CD4-positive, alpha-beta T cell treated with Interleukin-10 for 1 hour (primary cell): ENCODE measurements around the gene TSEN34.

Source experiments
- DNase-seq: peaks from one replicate; pipeline ENCODE4 v3.0.0-alpha.2; 2020

The TSEN34 gene

DNA sequence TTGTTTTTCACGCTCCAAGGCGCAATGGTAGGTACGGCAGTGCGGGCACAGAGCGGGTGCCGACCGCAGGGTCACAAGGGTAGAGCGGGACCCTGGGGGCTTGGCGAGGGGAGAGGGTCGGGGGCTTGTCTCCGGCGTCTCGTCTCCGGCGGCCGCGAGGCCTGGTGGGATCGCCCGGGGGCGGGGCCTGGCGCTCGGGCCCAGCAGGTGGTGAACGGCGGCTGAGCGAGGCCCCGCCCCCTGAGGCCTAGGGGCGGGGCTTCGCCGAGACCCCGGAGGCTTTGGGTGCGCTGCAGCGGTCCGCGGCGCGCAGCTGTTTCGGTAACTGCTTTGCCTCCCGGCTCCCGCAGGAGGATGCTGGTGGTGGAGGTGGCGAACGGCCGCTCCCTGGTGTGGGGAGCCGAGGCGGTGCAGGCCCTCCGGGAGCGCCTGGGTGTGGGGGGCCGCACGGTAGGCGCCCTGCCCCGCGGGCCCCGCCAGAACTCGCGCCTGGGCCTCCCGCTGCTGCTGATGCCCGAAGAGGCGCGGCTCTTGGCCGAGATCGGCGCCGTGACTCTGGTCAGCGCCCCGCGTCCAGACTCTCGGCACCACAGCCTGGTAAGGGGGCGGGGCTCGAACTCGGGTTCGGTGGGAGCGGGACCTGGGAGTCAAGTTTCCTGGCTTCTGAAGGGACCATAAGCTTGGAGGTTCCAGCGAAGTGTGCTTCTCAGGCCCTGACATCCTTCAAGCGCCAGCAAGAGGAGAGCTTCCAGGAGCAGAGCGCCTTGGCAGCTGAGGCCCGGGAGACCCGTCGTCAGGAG, at the start of gene TSEN34:
Gene TSEN34 (plus strand): TSS at position 298 of the 800 bp plus-strand sequence. CDS start 57 bp downstream, at position 355.
- DNase-seq = peak; percentile 91

DNA sequence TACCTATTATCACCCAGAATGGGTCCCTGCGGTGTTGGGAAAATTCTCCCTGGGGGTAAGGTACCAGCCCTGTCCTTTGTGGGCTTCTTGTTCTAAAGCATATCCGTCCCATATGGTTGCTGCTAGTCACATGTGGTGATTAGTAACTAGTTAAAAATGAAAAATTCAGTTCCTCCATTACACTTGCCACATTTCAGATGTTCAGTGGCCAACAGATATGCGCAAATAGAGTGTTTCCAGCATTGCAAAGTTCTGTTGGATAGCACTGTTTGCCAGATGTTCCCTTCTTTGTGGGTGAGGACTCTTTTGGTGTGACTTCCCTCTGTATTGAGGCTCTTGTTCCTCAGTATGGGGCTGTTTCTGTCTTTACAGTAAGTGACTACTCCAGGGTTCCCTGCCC, 49.8 kb upstream of the TSEN34 start:
- no peak for DNase-seq

DNA sequence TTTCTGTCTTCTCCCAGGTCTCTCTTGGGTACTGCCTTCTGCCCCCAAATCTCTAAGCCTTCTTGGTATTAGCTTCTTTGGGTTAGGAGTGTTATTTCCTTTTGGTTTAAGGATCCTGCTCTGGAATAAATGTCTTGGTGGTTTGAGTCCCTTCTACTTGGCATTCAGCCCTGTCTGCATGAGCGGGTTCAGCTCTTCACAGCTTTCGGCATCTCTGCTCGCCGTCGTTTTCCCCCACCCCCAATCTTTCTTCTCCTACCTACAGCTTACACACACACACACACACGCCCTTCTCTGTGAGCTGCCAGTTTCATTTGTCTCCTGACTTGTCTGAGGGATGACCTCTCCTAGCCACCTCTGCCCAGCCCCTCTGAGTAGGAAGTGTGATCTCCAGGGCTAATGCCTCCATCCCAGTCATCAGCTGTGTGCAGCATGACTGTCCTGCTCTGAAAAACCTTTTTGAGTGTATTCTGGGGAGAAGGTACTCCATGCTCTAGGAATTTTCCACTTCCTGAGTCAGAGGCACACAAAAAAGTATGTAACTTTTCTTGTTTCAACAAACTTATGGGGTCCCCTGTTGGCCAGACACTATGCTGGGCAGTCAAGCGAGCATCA, 48.8 kb upstream of the TSEN34 start:
- DNase-seq = no peak

DNA sequence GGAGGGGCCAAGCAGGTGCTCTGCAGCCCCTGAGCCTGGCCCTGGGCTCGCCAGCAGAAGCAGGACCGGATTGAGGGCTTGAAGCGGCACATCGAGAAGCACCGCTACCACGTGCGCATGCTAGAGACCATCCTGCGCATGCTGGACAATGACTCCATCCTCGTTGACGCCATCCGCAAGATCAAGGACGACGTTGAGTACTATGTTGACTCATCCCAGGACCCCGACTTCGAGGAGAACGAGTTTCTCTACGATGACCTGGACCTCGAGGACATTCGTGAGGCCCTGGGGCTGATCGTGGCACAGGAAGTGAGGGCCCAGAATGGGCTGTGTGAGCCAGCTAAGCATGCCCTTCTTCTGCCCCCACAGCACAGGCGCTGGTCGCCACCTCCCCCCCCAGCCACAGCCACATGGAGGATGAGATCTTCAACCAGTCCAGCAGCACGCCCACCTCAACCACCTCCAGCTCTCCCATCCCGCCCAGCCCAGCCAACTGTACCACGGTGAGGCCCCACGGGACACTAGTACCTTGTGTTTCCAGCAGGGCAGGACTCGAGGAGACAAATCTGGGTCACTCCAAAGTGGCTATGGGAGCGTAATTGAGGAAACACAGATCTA, 45.5 kb upstream of the TSEN34 start:
- no peak for DNase-seq

DNA sequence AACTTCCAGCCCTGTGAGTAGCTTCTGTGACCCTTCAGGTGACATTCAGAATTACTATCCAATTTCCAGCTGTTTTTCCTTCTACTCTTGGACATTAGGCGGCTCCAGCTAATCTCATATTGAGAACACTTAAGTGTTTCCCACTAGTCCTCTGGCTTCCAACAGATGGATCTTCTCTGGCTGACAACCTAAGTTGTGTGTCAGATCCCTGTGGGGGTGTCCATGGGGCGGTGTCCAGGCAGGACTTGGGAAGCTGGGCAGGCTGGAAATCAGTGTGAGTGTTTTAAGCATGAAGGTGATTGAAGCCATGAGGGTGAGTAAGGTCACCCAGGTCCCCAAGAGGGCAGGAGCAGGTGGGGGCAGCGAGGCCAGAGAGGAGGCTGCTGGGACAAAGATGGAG, 43.4 kb upstream of the TSEN34 start:
- no peak for DNase-seq

DNA sequence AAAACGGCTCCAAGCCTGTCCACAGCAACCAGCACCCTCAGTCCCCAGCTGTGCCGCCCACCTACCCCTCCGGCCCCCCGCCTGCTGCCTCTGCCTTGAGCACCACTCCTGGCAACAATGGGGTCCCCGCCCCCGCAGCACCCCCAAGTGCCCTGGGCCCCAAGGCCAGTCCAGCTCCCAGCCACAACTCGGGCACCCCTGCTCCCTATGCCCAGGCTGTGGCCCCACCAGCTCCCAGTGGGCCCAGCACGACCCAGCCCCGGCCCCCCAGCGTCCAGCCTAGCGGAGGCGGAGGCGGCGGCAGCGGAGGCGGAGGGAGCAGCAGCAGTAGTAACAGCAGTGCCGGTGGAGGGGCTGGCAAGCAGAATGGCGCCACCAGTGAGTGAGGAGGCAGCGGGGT, 43.0 kb upstream of the TSEN34 start:
- DNase-seq = no peak

DNA sequence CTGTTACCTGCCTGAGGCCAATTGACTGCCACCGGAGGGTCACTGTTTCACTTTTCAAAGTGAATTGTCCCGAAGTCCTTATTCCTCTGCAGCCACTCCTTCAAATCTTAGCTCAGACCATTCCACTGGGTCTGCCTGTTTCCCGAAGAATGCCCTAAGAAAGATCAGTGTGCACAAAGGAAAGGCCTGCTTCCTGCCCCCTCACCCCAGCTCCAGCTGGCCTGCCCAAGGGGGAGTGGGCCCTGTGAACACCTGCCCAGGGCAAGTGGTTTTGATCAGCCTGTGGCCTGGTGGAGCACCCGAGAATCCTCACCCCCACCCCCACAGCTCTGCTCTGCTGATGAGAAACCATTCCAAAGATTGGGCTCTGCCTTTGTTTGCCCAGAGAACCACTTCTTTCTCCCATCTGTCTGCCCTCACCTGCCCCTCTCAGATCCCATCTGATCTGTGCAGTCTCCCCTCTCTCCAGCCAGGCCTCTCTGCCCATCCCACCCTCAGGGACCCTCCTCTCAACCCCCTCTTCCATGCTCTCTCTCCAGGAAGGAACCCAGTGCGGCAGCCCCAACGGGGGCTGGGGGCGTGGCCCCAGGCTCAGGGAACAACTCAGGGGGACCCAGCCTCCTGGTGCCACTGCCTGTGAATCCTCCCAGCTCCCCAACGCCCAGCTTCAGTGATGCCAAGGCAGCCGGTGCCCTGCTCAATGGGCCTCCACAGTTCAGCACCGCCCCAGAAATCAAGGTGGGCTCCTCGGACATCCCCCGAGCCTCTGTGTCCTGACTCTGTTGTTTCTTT, 41.9 kb upstream of the TSEN34 start:
- DNase-seq = no peak

DNA sequence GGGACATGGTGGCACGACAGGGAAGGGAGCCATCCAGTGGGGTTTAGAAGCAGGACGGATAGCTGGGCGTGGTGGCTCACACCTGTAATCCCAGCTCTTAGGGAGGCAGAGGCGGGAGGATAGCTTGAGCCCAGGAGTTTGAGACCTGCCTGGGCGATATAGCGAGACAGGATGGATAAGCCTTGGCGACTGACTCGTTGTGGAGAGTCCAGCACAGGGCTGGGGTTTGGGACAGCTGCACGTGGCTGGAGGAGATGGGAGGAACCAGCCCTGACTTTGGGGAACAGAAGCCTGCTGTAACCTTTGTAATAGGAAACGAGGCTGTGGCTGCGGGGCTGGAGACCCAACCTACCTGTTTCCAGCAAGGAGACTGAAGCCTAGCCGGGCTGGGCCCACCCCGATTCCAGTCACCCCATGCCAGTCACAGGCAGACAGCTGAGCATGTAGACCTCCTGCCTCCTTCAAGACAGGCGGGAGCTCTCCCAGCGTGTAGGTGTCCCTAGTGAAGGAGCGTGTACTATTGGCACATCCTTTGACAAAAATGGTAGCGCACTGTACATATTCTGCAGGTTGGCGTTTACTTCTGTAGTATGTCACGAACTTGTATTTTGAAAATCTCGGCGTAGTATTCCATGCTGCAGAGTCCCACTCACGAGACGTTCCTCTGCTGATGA, 39.6 kb upstream of the TSEN34 start:
- DNase-seq = no peak

DNA sequence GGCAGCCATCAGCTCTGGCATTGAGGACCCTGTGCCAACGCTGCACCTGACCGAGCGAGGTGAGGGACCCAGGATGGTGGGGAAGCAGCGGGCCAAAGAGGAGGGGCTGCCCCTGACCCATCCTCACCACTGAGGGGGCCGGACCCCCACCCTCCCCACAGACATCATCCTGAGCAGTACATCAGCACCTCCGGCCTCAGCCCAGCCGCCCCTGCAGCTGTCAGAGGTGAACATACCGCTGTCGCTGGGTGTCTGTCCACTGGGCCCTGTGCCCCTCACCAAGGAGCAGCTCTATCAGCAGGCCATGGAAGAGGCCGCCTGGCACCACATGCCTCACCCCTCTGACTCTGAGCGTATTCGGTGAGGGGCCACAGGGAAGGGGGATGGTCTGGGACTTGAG, 38.8 kb upstream of the TSEN34 start:
- no peak for DNase-seq

DNA sequence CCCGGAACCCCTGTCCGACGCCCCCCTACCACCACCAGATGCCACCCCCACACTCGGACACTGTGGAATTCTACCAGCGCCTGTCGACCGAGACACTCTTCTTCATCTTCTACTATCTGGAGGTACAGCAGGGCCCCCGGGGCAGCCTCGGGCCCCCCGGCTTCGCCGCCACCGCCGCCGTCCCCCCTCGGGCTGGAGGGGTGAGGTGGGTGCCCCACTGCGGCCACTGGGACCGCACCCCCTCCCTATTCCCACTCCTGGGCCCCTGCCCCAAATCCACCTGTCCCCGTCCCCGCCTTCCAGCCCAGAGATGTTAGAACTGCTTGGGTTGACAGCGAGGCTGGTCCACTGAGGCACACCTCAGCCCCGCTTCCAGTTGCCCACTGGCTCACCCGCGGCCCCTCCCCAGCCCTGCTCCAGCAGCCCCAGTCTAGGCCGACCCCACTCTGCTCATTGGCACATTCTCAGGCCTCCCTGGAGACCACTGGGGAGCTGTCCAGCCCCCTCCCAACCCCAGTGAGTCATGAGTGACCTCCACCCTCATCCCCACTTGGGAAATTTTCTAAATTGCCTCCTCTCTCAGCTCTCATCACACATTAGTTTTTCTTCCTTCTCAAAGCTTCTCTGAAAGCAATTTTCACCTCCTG, 38.1 kb upstream of the TSEN34 start:
- no peak for DNase-seq

DNA sequence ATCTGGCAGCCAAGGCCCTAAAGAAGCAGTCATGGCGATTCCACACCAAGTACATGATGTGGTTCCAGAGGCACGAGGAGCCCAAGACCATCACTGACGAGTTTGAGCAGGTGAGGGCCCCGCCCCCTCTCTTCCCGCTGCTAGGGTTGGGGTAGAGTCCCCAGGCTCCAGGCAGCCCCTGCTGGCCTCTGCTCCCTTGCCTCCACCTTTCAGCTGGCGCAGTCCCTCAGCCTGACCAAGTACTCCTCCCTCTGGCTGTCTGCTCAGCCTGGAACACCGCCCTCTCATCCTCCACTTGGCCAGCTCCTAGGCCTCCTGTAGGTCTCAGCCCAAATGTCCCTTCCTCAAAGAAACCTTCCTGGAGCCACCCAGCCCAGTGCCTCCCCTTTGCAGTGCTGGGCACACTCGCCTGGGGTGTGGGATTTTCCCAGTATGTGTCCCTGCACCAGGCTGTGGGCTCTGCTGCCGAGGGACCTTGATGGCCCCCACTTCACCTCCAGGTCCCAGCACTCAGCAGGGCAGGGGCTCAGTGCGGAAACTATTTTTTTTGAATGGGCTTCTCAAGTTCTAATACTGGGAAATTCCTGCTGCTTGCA, 37.3 kb upstream of the TSEN34 start:
- no peak for DNase-seq

DNA sequence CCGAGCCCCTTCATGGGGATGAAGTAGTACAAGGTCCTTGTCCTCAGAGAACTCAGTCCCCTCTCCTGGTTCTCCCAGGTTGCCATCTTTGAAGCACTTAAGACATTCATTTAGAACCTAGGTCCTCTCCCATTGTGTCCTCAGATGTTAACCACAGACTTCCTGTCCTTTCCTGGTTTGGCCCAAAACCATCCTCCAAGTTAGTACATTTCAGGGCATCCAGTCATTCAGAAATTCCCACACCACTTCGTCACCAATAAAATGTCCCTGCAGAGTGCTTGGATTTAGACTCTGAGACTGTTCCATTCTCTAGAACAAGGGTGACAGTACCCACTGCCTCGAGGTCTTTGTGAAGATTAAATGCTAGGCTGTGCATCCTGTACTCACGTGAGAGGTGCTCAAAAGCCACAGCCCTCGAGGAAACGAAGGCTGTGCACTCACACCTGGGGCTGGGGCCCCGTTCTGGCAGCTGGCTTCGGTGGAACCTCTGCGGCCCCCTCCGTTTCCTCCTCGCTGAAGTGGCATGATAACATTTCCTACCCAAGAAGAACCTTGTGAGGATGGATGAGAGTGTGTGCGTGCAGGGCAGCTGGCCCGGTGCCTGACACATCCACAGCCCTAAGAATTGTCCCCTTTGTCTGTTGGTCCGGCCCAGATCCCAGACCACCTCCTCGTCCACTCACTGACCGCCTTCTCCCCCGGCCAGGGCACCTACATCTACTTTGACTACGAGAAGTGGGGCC, 36.3 kb upstream of the TSEN34 start:
- peak; percentile 50 for DNase-seq

DNA sequence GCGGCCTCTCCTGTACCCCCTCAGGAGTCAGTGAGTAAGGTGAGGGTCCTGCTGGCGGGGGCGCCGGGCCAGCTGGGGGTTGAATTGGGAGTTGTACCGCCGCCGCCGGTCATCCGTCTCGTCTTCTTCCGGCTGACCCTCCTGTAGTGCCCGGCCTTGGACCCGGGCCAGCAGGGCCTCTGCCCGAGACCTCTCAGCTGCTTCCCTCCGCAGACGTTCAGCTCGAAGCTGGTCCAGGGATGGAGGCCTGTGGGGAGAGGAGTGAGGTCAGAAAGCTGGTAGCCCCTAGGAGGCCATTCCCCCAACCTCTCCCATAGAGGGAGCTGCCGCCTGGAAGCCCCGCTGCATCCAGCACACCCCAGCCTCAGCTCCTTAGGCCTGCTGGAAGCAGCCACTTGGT, 35.4 kb upstream of the TSEN34 start:
- no peak for DNase-seq

DNA sequence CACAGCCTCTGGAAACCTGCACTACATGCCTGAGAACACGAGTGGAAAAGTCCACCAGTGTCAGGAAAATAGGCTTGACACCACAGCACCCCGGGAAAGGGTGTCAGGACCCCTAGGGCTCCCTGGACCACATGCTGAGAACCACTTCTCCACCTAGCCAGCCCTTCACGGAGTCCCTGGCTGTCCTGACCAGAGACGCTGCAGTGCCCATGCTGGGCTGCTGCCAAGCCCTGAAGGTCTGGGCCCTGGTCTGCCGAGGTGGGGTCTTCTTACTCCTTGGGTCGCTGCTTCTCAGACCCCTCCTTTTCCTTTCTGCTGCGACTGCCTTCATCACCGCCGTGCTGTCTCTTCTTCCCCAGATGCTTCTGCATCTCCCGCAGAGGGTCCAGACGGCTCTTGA, 34.6 kb upstream of the TSEN34 start:
- no peak for DNase-seq

DNA sequence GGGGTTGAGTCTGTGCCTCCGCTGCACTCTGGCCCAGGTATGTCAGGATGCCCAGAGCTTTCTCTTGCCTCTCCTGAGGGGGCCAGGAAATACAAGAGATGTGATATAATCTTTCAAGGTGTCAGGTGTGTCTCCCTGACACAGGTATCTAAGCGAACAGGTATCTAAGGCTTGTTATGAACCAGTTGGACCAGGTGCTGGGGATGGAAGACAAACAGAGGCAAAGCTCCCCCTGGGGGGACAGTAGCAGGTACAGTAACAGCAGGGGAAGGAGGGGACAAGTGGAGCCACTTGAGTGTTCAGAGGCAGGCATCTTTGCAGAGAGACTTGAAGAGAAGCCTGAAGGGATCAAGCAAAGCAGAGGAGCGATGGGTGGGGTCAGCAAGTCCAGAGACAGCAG, 34.2 kb upstream of the TSEN34 start:
- DNase-seq = no peak

DNA sequence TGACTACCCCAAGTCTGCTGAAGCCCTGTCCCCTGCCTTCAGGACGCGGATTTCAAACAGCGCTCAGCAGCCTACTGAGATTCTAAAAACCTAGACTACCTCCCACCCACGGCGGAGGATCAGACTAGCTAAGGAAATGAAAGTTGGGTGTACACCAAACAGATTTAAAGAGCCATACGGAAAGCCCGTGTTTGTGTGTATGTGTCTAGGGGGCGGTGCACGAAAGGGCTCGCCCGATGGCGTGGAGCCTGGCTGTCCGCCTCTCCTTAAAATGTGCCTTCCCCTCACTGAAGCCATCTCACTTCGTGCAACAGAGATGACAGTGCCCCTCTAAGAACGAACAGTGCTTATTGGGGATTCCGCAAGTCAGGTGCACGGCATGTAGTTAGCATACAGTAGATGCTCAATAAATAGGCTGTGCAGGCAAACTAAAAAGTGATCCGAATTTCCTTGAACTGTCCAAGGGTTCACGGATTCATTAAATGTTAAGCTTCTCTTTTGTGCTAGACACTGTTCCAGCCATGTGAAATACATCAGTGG, 32.2 kb upstream of the TSEN34 start:
- peak; percentile 22 for DNase-seq

DNA sequence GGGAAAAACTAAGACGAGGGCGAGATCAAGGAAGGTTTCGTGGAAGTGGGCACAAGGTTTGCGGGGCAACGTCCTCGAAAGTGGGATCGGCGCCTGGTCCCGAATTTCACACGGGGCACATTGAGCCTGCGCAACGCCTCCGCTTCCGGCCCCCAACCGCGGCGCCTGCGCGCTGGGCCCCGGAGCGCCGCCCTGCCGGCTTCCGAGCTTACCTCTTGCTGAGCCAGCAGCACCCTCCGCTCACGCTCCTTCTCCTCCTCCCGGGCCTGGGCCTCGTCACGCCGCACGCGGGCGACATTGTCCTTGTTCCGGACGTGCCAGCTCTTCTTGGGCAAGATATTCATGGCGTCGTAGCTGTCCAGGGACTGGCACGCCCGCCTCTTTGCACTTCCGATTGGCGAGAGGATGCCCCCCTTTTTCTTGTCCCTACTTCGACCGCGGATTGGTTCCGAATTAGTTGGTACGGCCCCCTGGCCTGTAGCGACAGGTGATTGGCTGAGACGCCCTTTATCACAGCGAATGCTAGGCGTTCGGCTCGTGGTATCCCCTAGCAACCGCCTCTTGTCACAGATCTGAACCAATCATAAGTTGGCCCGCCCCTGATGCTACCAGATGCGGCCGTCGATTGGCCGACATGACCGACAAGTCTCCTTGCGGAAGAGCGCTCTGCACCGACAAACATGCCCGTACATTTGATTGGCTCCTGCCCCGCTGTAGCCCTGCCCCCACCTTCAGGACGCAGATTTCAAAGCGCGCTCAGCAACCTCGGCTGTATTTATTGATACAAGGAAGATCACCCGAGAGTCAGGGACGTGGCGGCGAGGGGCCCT, 31.5 kb upstream of the TSEN34 start, which contains the start of gene LENG1:
Gene LENG1 (minus strand): TSS at position 370 of the 830 bp plus-strand sequence. CDS start 26 bp downstream, at position 344.
- DNase-seq = peak; percentile 100

DNA sequence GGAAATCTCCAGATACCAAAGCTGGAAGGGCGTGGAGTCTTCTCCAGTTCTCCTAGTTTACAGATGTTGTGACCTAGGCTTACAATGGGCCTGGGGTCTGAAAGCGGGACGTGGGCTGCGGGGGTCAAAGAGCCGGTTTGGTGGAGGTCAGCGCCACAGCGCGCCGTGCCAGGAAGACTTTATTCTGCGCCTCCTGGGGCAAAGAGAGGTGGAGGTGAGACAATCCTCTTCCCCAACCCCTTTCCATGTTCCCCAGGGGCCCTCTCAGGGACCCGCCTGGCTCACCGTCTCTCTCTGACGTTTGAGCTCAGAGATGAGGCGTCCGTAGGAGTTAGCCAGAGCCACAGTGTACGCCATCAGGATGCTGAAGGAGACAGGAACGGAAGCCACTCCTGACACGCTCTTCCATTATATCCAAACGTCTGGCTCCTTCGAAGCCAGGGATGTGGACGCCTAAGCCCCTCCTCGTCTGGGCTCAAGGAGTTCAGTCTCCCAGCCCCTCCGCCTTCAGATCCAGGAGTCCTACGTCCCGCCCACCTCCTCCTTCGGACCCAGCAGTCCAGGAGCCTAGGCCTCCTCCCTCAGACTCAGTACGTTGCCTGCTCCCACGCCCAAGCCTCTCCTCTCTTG, 30.8 kb upstream of the TSEN34 start:
- DNase-seq = no peak

DNA sequence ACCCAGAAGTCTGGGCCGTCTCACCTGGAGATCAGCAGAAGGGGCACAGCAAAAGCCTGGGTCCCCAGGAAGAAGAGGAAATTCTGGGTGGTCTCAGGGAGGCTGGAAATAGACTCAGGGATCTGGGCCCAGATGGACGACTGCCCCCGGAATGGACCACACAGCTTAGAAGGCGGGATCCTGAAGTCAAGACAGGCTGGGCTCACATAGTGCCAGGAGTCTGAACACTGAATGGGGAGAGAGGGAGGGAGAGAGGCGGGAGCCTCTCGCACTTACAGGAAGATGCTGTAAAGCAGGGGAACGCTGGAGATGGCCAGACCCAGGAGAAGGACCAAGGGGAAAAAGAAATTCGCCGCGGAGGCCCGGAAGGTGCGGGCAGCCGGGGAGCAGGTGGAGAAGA, 30.3 kb upstream of the TSEN34 start:
- no peak for DNase-seq
